Activated T-helper 1 cell treated with anti-CD3 and anti-CD28 coated beads, Interleukin-12 subunit alpha, Interleukin-12 subunit beta, Interleukin-2, Interleukin-4 antibody, amounts not matched to agents 30 ng/mL and 10 ng/mL and 1 ng/mL, durations not matched to agents 14 hours and 24 hours and 36 hours (primary cell): ENCODE data around the gene FAM89B. TPM values are rescaled to one million over a fixed set of nuclear protein-coding genes. Genes with fewer than 3 reads are reported as not detected.

Experiments used
- DNase-seq: peaks from one replicate; pipeline ENCODE4 v3.0.0; 2021; ENCODE audit warnings: low spot score
- H3K27ac Mint-ChIP-seq: one replicate; pipeline ENCODE4 v1.8.0; 2021; ENCODE audit warnings: mild to moderate bottlenecking, mixed read lengths
- H3K27me3 Mint-ChIP-seq: one replicate; pipeline ENCODE4 v1.8.0; 2022; ENCODE audit warnings: mild to moderate bottlenecking, moderate library complexity, mixed read lengths; ENCODE audit not compliant: insufficient read depth
- H3K36me3 Mint-ChIP-seq: one replicate; pipeline ENCODE4 v1.8.0; 2021; ENCODE audit warnings: low read depth, mixed read lengths
- H3K4me1 Mint-ChIP-seq: one replicate; pipeline ENCODE4 v1.8.0; 2021; ENCODE audit warnings: low read depth, mixed read lengths
- H3K4me3 Mint-ChIP-seq: one replicate; pipeline ENCODE4 v1.8.0; 2021; ENCODE audit warnings: mild to moderate bottlenecking, moderate library complexity, mixed read lengths
- H3K9me3 Mint-ChIP-seq: one replicate; pipeline ENCODE4 v1.8.0; 2021; ENCODE audit warnings: mixed read lengths
- intact Hi-C: fragments of 100-400 bp; cut with micrococcal nuclease; formaldehyde crosslinking; loops from one replicate; pipeline ENCODE4 v1.15.1; 2024
- total RNA-seq: library from RNA; stranded (reverse); gene quantifications from 2 replicates; pipeline ENCODE4 v1.2.3, GENCODE V29; 2022

Gene FAM89B
- total RNA-seq, 1 donor from 2014 or later: 50.6 TPM

- intact Hi-C loops: loop anchor here (10.0 kb wide), 1 partner anchor 496 kb away; the partner anchor contains the start of genes TM7SF2 and ZNHIT2
- H3K36me3 Mint-ChIP-seq: peaks cover 38% of the 10 kb centered on the region
- no peaks in the 10 kb centered on the region for H3K9me3 Mint-ChIP-seq
- peaks cover 35% of the 10 kb centered on the region for H3K4me1 Mint-ChIP-seq
- no peaks in the 10 kb centered on the region for H3K27me3 Mint-ChIP-seq
- DNase-seq: no peak
- H3K4me3 Mint-ChIP-seq: peak overlapping the region; percentile 95
- H3K27ac Mint-ChIP-seq: peak overlapping the region; percentile 42
Measured at GRCh38 chr11:65611028-65611757, 38.9 kb downstream of the FAM89B start.

- H3K36me3 Mint-ChIP-seq: peaks cover 36% of the 10 kb centered on the region
- intact Hi-C loops: loop anchor here (10.0 kb wide), 1 partner anchor 497 kb away; the partner anchor contains the start of genes TM7SF2 and ZNHIT2
- H3K27me3 Mint-ChIP-seq: no peaks in the 10 kb centered on the region
- no peaks in the 10 kb centered on the region for H3K9me3 Mint-ChIP-seq
- peaks cover 43% of the 10 kb centered on the region for H3K4me1 Mint-ChIP-seq
- no peak for DNase-seq
- H3K27ac Mint-ChIP-seq: peak overlapping the region; percentile 77
- H3K4me3 Mint-ChIP-seq: peak overlapping the region; percentile 95
Measured at GRCh38 chr11:65611758-65612603, 39.6 kb downstream of the FAM89B start.

GRCh38 chr11:65612691-65613090 is 40.4 kb downstream of the FAM89B start:
- Mint-ChIP-seq H3K4me3 (peak overlapping the region; percentile 95), H3K9me3 (no peaks in the 10 kb centered on the region), H3K4me1 (peaks cover 43% of the 10 kb centered on the region), H3K27ac (peak overlapping the region; percentile 77), H3K27me3 (no peaks in the 10 kb centered on the region), H3K36me3 (peaks cover 34% of the 10 kb centered on the region)
- intact Hi-C loops: loop anchor here (10.0 kb wide), 1 partner anchor 498 kb away; the partner anchor contains the start of genes TM7SF2 and ZNHIT2
- no peak for DNase-seq

- H3K9me3 Mint-ChIP-seq: no peaks in the 10 kb centered on the region
- H3K27me3 Mint-ChIP-seq: no peaks in the 10 kb centered on the region
- DNase-seq: no peak
- peak overlapping the region; percentile 72 for H3K27ac Mint-ChIP-seq
- peaks cover 43% of the 10 kb centered on the region for H3K4me1 Mint-ChIP-seq
- intact Hi-C loops: loop anchor here (10.0 kb wide), 1 partner anchor 499 kb away; the partner anchor contains the start of genes TM7SF2 and ZNHIT2
- H3K4me3 Mint-ChIP-seq: peak overlapping the region; percentile 95
- H3K36me3 Mint-ChIP-seq: peaks cover 30% of the 10 kb centered on the region
Measured at GRCh38 chr11:65613091-65613928, 41.0 kb downstream of the FAM89B start.

- Mint-ChIP-seq H3K4me1 (peaks cover 27% of the 10 kb centered on the region), H3K27me3 (no peaks in the 10 kb centered on the region), H3K36me3 (peaks cover 29% of the 10 kb centered on the region), H3K4me3 (peak within 1 kb of the TSS; percentile 97), H3K27ac (peak within 1 kb of the TSS; percentile 94), H3K9me3 (no peaks in the 10 kb centered on the region)
- peak; percentile 100 for DNase-seq
- intact Hi-C loops: loop anchor here (1.0 to 10.0 kb wide), 18 partner anchors 23 to 839 kb away; partner anchors contain the start of genes BANF1, C11orf68, DRAP1 and EIF1AD
Measured at GRCh38 chr11:65615229-65615949, 43.1 kb downstream of the FAM89B start, which contains the start of gene PCNX3. Gene PCNX3, plus strand, starts transcription at chr11:65615776. Its CDS starts 536 bp downstream, at chr11:65616312.

GRCh38 chr11:65615950-65616574 is 43.7 kb downstream of the FAM89B start:
- H3K9me3 Mint-ChIP-seq: no peaks in the 10 kb centered on the region
- H3K27me3 Mint-ChIP-seq: no peaks in the 10 kb centered on the region
- peak; percentile 44 for DNase-seq
- intact Hi-C loops: loop anchor here (1.0 to 10.0 kb wide), 18 partner anchors 22 to 839 kb away; partner anchors contain the start of genes BANF1, C11orf68, DRAP1 and EIF1AD
- H3K4me1 Mint-ChIP-seq: peaks cover 21% of the 10 kb centered on the region
- peaks cover 28% of the 10 kb centered on the region for H3K36me3 Mint-ChIP-seq
- peak overlapping the region; percentile 94 for H3K27ac Mint-ChIP-seq
- peak overlapping the region; percentile 97 for H3K4me3 Mint-ChIP-seq

- intact Hi-C loops: loop anchor here (10.0 kb wide), 1 partner anchor 502 kb away; the partner anchor contains the start of genes TM7SF2 and ZNHIT2
- H3K4me1 Mint-ChIP-seq: peaks cover 18% of the 10 kb centered on the region
- no peaks in the 10 kb centered on the region for H3K27me3 Mint-ChIP-seq
- no peak for DNase-seq
- peak overlapping the region; percentile 83 for H3K27ac Mint-ChIP-seq
- H3K9me3 Mint-ChIP-seq: no peaks in the 10 kb centered on the region
- H3K4me3 Mint-ChIP-seq: peak overlapping the region; percentile 97
- H3K36me3 Mint-ChIP-seq: peaks cover 32% of the 10 kb centered on the region
Measured at GRCh38 chr11:65616575-65617001, 44.2 kb downstream of the FAM89B start.

GRCh38 chr11:65617136-65617850 is 45.0 kb downstream of the FAM89B start:
- DNase-seq: no peak
- intact Hi-C loops: loop anchor here (10.0 kb wide), 1 partner anchor 502 kb away; the partner anchor contains the start of genes TM7SF2 and ZNHIT2
- H3K4me1 Mint-ChIP-seq: peaks cover 12% of the 10 kb centered on the region
- no peaks in the 10 kb centered on the region for H3K27me3 Mint-ChIP-seq
- no peaks in the 10 kb centered on the region for H3K9me3 Mint-ChIP-seq
- H3K4me3 Mint-ChIP-seq: peak overlapping the region; percentile 97
- peaks cover 31% of the 10 kb centered on the region for H3K36me3 Mint-ChIP-seq
- peak overlapping the region; percentile 83 for H3K27ac Mint-ChIP-seq

GRCh38 chr11:65617990-65618751 is 45.8 kb downstream of the FAM89B start:
- Mint-ChIP-seq H3K9me3 (no peaks in the 10 kb centered on the region), H3K4me1 (peaks cover 9% of the 10 kb centered on the region), H3K36me3 (peaks cover 29% of the 10 kb centered on the region), H3K27me3 (no peaks in the 10 kb centered on the region), H3K4me3 (peak overlapping the region; percentile 97), H3K27ac (peak overlapping the region; percentile 48)
- intact Hi-C loops: loop anchor here (10.0 kb wide), 1 partner anchor 503 kb away; the partner anchor contains the start of genes TM7SF2 and ZNHIT2
- DNase-seq: no peak

GRCh38 chr11:65618763-65619162 is 46.4 kb downstream of the FAM89B start:
- H3K9me3 Mint-ChIP-seq: no peaks in the 10 kb centered on the region
- H3K4me3 Mint-ChIP-seq: no peak overlapping the region
- DNase-seq: no peak
- H3K36me3 Mint-ChIP-seq: peaks cover 28% of the 10 kb centered on the region
- H3K4me1 Mint-ChIP-seq: peaks cover 9% of the 10 kb centered on the region
- no peak overlapping the region for H3K27ac Mint-ChIP-seq
- intact Hi-C loops: loop anchor here (10.0 kb wide), 1 partner anchor 504 kb away; the partner anchor contains the start of genes TM7SF2 and ZNHIT2
- H3K27me3 Mint-ChIP-seq: no peaks in the 10 kb centered on the region
